ENCODE results near the gene PAX5.

DNA sequence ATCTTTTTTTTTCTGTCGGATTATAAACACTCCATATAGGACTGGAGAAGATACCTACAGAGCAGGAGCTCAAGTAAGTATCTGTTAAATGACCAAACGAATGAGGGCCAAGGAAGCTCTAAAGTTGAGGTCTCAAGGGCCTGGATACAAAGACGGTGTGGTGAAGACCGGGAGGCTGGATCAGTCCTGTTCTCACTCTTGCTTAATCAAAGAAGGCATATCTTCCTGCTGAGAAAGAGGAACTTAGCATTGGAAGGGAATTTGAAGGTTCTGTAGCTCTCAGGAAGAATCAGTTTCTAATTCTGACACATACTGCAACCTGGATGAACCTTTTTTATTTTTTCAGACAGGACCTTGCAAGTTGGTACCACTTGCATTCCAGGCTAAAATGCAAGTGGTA lies 28.3 kb upstream of the PAX5 start:
- TF ChIP-seq, protein P1, sequence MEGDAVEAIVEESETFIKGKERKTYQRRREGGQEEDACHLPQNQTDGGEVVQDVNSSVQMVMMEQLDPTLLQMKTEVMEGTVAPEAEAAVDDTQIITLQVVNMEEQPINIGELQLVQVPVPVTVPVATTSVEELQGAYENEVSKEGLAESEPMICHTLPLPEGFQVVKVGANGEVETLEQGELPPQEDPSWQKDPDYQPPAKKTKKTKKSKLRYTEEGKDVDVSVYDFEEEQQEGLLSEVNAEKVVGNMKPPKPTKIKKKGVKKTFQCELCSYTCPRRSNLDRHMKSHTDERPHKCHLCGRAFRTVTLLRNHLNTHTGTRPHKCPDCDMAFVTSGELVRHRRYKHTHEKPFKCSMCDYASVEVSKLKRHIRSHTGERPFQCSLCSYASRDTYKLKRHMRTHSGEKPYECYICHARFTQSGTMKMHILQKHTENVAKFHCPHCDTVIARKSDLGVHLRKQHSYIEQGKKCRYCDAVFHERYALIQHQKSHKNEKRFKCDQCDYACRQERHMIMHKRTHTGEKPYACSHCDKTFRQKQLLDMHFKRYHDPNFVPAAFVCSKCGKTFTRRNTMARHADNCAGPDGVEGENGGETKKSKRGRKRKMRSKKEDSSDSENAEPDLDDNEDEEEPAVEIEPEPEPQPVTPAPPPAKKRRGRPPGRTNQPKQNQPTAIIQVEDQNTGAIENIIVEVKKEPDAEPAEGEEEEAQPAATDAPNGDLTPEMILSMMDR (IDR thresholded peaks at IDR 0.05) = no peak
- no peak for TF ChIP-seq ZFX (IDR thresholded peaks at IDR 0.05; ENCODE audit: borderline replicate concordance)
